GM21447 (cell line): ENCODE data around the gene SNX4.

ENCODE experiments used
- ATAC-seq: cut with Tn5 transposase; IDR thresholded peaks from one replicate; pipeline ENCODE4 v1.9.1; 2021; ENCODE audit not compliant: unreplicated experiment

SNX4 gene

GRCh38 chr3:125470671-125471070 lies 49.3 kb downstream of the SNX4 start:
- ATAC-seq, result no peak

GRCh38 chr3:125462722-125463299 lies 57.2 kb downstream of the SNX4 start:
- no peak for ATAC-seq

- ATAC-seq, result no peak
Measured at GRCh38 chr3:125461896-125462295, 58.1 kb downstream of the SNX4 start.

- no peak for ATAC-seq
Measured at GRCh38 chr3:125460233-125460632, 59.8 kb downstream of the SNX4 start.

GRCh38 chr3:125443923-125444322 lies 76.1 kb downstream of the SNX4 start:
- ATAC-seq, result no peak

GRCh38 chr3:125442506-125442905 lies 77.5 kb downstream of the SNX4 start:
- ATAC-seq, result no peak

- no peak for ATAC-seq
Measured at GRCh38 chr3:125440970-125441369, 79.0 kb downstream of the SNX4 start.

GRCh38 chr3:125440559-125440955 lies 79.4 kb downstream of the SNX4 start:
- no peak for ATAC-seq

GRCh38 chr3:125437631-125438435 lies 82.2 kb downstream of the SNX4 start:
- no peak for ATAC-seq

GRCh38 chr3:125436921-125437320 lies 83.1 kb downstream of the SNX4 start:
- ATAC-seq, result no peak

GRCh38 chr3:125435231-125435630 lies 84.8 kb downstream of the SNX4 start:
- no peak for ATAC-seq

- no peak for ATAC-seq
Measured at GRCh38 chr3:125434582-125435011, 85.4 kb downstream of the SNX4 start.

GRCh38 chr3:125433611-125434041 lies 86.4 kb downstream of the SNX4 start:
- no peak for ATAC-seq

- no peak for ATAC-seq
Measured at GRCh38 chr3:125433091-125433534, 86.9 kb downstream of the SNX4 start.

- no peak for ATAC-seq
Measured at GRCh38 chr3:125431912-125432790, 87.9 kb downstream of the SNX4 start.

- ATAC-seq, result no peak
Measured at GRCh38 chr3:125431391-125431790, 88.6 kb downstream of the SNX4 start.

GRCh38 chr3:125428216-125428830 lies 91.7 kb downstream of the SNX4 start:
- no peak for ATAC-seq

GRCh38 chr3:125418306-125418705 lies 101.7 kb downstream of the SNX4 start:
- ATAC-seq, result no peak

GRCh38 chr3:125416235-125416634 lies 103.8 kb downstream of the SNX4 start:
- ATAC-seq, result no peak

- no peak for ATAC-seq
Measured at GRCh38 chr3:125414669-125415068, 105.3 kb downstream of the SNX4 start.

- no peak for ATAC-seq
Measured at GRCh38 chr3:125410922-125411321, 109.1 kb downstream of the SNX4 start.
